Fibroblast of pulmonary artery (primary cell): ENCODE results near the gene RAD21L1.

ENCODE experiments used
- DNase-seq: peaks from one replicate; pipeline ENCODE4 v3.0.0-alpha.2; 2010; ENCODE audit warnings: low read depth
- H3K4me3 ChIP-seq: replicated peaks from 2 replicates; pipeline ENCODE4 v1.5.1; 2011; ENCODE audit warnings: low read depth, mild to moderate bottlenecking, control low read depth, low read length, moderate library complexity
- CTCF ChIP-seq: IDR thresholded peaks from 2 replicates; pipeline ENCODE4 v1.5.1; 2011; ENCODE audit warnings: mild to moderate bottlenecking, control low read depth, low read length, inconsistent platforms; ENCODE audit errors: missing control alignments

The RAD21L1 gene

GRCh38 chr20:1198751-1199150 lies 27.1 kb upstream of the RAD21L1 start:
- DNase-seq, result no peak
- no peak overlapping the region for H3K4me3 ChIP-seq
- no peak for TF ChIP-seq CTCF

GRCh38 chr20:1199212-1199873 lies 26.5 kb upstream of the RAD21L1 start:
- H3K4me3 ChIP-seq, result no peak overlapping the region
- DNase-seq, result no peak
- no peak for TF ChIP-seq CTCF

- no peak overlapping the region for H3K4me3 ChIP-seq
- no peak for DNase-seq
- TF ChIP-seq CTCF, result no peak
These were observed 25.9 kb upstream of the RAD21L1 start for GRCh38 chr20:1199964-1200363.

- no peak for DNase-seq
- no peak within 1 kb of the TSS for H3K4me3 ChIP-seq
- TF ChIP-seq CTCF, result no peak
These were observed 22.9 kb upstream of the RAD21L1 start, which contains the start of gene C20orf202 for GRCh38 chr20:1202762-1203504. Gene C20orf202, plus strand, starts transcription at chr20:1203454. Its CDS starts 132 bp downstream, at chr20:1203586.

- TF ChIP-seq CTCF, result no peak
- no peak overlapping the region for H3K4me3 ChIP-seq
- no peak for DNase-seq
These were observed 22.2 kb upstream of the RAD21L1 start for GRCh38 chr20:1203630-1204029.

GRCh38 chr20:1204113-1204512 lies 21.7 kb upstream of the RAD21L1 start:
- no peak overlapping the region for H3K4me3 ChIP-seq
- TF ChIP-seq CTCF, result no peak
- DNase-seq, result no peak
